Dermis microvascular lymphatic vessel endothelial cell (primary cell): Measurements from ENCODE around the gene RUNX3. TPM values are rescaled to one million over a fixed set of nuclear protein-coding genes. Genes with fewer than 3 reads are reported as not detected.

ENCODE experiments used
- DNase-seq, 2 donors: peaks; one replicate each; pipeline versions ENCODE4 v3.0.0 to v3.0.0-alpha.2; 2010; ENCODE audit warnings: low read depth in 2 of 2
- total RNA-seq: library from RNA; depleted of rRNA; stranded (reverse); fragments of >200 nt; gene quantifications from 2 replicates; pipeline ENCODE4 v1.2.1, GENCODE V29; 2014

The RUNX3 gene
- total RNA-seq, 1 donor from 2014 or later: not detected

- no peak for DNase-seq
Measured at GRCh38 chr1:24963099-24963872, 33.2 kb upstream of the RUNX3 start.

GRCh38 chr1:24961961-24962861, 32.1 kb upstream of the RUNX3 start:
- no peak for DNase-seq

- DNase-seq: no peak
Measured at GRCh38 chr1:24961334-24961733, 31.3 kb upstream of the RUNX3 start.

GRCh38 chr1:24960071-24960801, 30.2 kb upstream of the RUNX3 start:
- DNase-seq: no peak

GRCh38 chr1:24959623-24959975, 29.5 kb upstream of the RUNX3 start:
- DNase-seq: no peak

GRCh38 chr1:24958766-24959622, 28.9 kb upstream of the RUNX3 start:
- DNase-seq: no peak

- no peak for DNase-seq
Measured at GRCh38 chr1:24957808-24958752, 28.0 kb upstream of the RUNX3 start.

GRCh38 chr1:24957016-24957807, 27.1 kb upstream of the RUNX3 start:
- DNase-seq: no peak

- DNase-seq: no peak
Measured at GRCh38 chr1:24955779-24956365, 25.8 kb upstream of the RUNX3 start.

GRCh38 chr1:24955161-24955560, 25.1 kb upstream of the RUNX3 start:
- DNase-seq: no peak

- no peak for DNase-seq
Measured at GRCh38 chr1:24954631-24955030, 24.6 kb upstream of the RUNX3 start.

- DNase-seq: no peak
Measured at GRCh38 chr1:24954022-24954421, 23.9 kb upstream of the RUNX3 start.

GRCh38 chr1:24952413-24952841, 22.4 kb upstream of the RUNX3 start:
- DNase-seq: no peak

GRCh38 chr1:24951810-24952412, 21.8 kb upstream of the RUNX3 start:
- no peak for DNase-seq

GRCh38 chr1:24951337-24951736, 21.3 kb upstream of the RUNX3 start:
- no peak for DNase-seq

GRCh38 chr1:24949331-24949881, 19.3 kb upstream of the RUNX3 start:
- DNase-seq: no peak

GRCh38 chr1:24948079-24948827, 18.2 kb upstream of the RUNX3 start:
- DNase-seq: no peak
